Forelimb muscle (tissue), 1 donor: ENCODE measurements around the gene MTAP. TPM values are rescaled to one million over a fixed set of nuclear protein-coding genes. Genes with fewer than 3 reads are reported as not detected.

ENCODE experiments used
- DNase-seq: peaks from one replicate; pipeline ENCODE4 v3.0.0-alpha.2; 2013; ENCODE audit warnings: low read depth
- polyA plus RNA-seq: library from polyadenylated mRNA; unstranded; fragments of 120-200 nt; gene quantifications from one replicate; pipeline ENCODE4 v1.2.1, GENCODE V29; 2013; ENCODE audit not compliant: insufficient read length

Gene MTAP
- polyA plus RNA-seq, 1 donor = 23.5 TPM

GRCh38 chr9:21804791-21805190 lies 2.4 kb downstream of the MTAP start:
- DNase-seq = no peak

- DNase-seq = no peak
Observed at GRCh38 chr9:21806644-21807043, 4.2 kb downstream of the MTAP start.

GRCh38 chr9:21810388-21810787 lies 8.0 kb downstream of the MTAP start:
- DNase-seq = no peak

GRCh38 chr9:21810881-21811280 lies 8.4 kb downstream of the MTAP start:
- DNase-seq = no peak

GRCh38 chr9:21811914-21812313 lies 9.5 kb downstream of the MTAP start:
- no peak for DNase-seq

GRCh38 chr9:21812415-21812814 lies 10.0 kb downstream of the MTAP start:
- DNase-seq = no peak

GRCh38 chr9:21812946-21813568 lies 10.6 kb downstream of the MTAP start:
- no peak for DNase-seq

GRCh38 chr9:21813575-21814473 lies 11.4 kb downstream of the MTAP start:
- DNase-seq = no peak

GRCh38 chr9:21815643-21816042 lies 13.2 kb downstream of the MTAP start:
- DNase-seq = no peak

- DNase-seq = no peak
Observed at GRCh38 chr9:21817176-21817575, 14.7 kb downstream of the MTAP start.

GRCh38 chr9:21825637-21826036 lies 23.2 kb downstream of the MTAP start:
- DNase-seq = no peak

GRCh38 chr9:21828853-21829410 lies 26.5 kb downstream of the MTAP start:
- DNase-seq = no peak

- no peak for DNase-seq
Observed at GRCh38 chr9:21830589-21830988, 28.2 kb downstream of the MTAP start.

- no peak for DNase-seq
Observed at GRCh38 chr9:21831841-21832509, 29.5 kb downstream of the MTAP start.

- no peak for DNase-seq
Observed at GRCh38 chr9:21833090-21833801, 30.8 kb downstream of the MTAP start.

- no peak for DNase-seq
Observed at GRCh38 chr9:21835121-21835520, 32.7 kb downstream of the MTAP start.

- no peak for DNase-seq
Observed at GRCh38 chr9:21836437-21837161, 34.2 kb downstream of the MTAP start.

GRCh38 chr9:21837501-21837900 lies 35.1 kb downstream of the MTAP start:
- DNase-seq = no peak

GRCh38 chr9:21840647-21841046 lies 38.2 kb downstream of the MTAP start:
- DNase-seq = no peak

GRCh38 chr9:21841133-21841532 lies 38.7 kb downstream of the MTAP start:
- no peak for DNase-seq

GRCh38 chr9:21848615-21849014 lies 46.2 kb downstream of the MTAP start:
- no peak for DNase-seq
